Measurements from ENCODE around the gene SMYD3.

SMYD3 gene

GRCh38 chr1:246275036-246275435 is 232.0 kb downstream of the SMYD3 start:
- no peak for DNase-seq (ENCODE audit: low read depth in 2 of 2)

- no peak for DNase-seq (ENCODE audit: low read depth in 2 of 2)
Observed at GRCh38 chr1:246274186-246274585, 232.9 kb downstream of the SMYD3 start.

- DNase-seq (ENCODE audit: low read depth in 2 of 2), result no peak
Observed at GRCh38 chr1:246271516-246271915, 235.6 kb downstream of the SMYD3 start.

GRCh38 chr1:246270236-246270635 is 236.8 kb downstream of the SMYD3 start:
- no peak for DNase-seq (ENCODE audit: low read depth in 2 of 2)

GRCh38 chr1:246269466-246269865 is 237.6 kb downstream of the SMYD3 start:
- DNase-seq (ENCODE audit: low read depth in 2 of 2), result no peak

- no peak for DNase-seq (ENCODE audit: low read depth in 2 of 2)
Observed at GRCh38 chr1:246267896-246268295, 239.2 kb downstream of the SMYD3 start.

GRCh38 chr1:246267426-246267825 is 239.7 kb downstream of the SMYD3 start:
- no peak for DNase-seq (ENCODE audit: low read depth in 2 of 2)

- no peak for DNase-seq (ENCODE audit: low read depth in 2 of 2)
Observed at GRCh38 chr1:246265481-246265880, 241.6 kb downstream of the SMYD3 start.

- no peak for DNase-seq (ENCODE audit: low read depth in 2 of 2)
Observed at GRCh38 chr1:246262281-246262680, 244.8 kb downstream of the SMYD3 start.

- DNase-seq (ENCODE audit: low read depth in 2 of 2), result no peak
Observed at GRCh38 chr1:246261639-246262038, 245.4 kb downstream of the SMYD3 start.

- DNase-seq (ENCODE audit: low read depth in 2 of 2), result no peak
Observed at GRCh38 chr1:246258250-246258649, 248.8 kb downstream of the SMYD3 start.

- DNase-seq (ENCODE audit: low read depth in 2 of 2), result no peak
Observed at GRCh38 chr1:246255773-246256172, 251.3 kb downstream of the SMYD3 start.

GRCh38 chr1:246254854-246255253 is 252.2 kb downstream of the SMYD3 start:
- no peak for DNase-seq (ENCODE audit: low read depth in 2 of 2)

GRCh38 chr1:246246430-246246829 is 260.6 kb downstream of the SMYD3 start:
- no peak for DNase-seq (ENCODE audit: low read depth in 2 of 2)

GRCh38 chr1:246245541-246245940 is 261.5 kb downstream of the SMYD3 start:
- DNase-seq (ENCODE audit: low read depth in 2 of 2), result no peak

GRCh38 chr1:246232126-246232525 is 275.0 kb downstream of the SMYD3 start:
- no peak for DNase-seq (ENCODE audit: low read depth in 2 of 2)

GRCh38 chr1:246226041-246226440 is 281.0 kb downstream of the SMYD3 start:
- DNase-seq (ENCODE audit: low read depth in 2 of 2), result no peak

- no peak for DNase-seq (ENCODE audit: low read depth in 2 of 2)
Observed at GRCh38 chr1:246221485-246222255, 285.4 kb downstream of the SMYD3 start.

GRCh38 chr1:246220495-246221065 is 286.5 kb downstream of the SMYD3 start:
- no peak for DNase-seq (ENCODE audit: low read depth in 2 of 2)

- no peak for DNase-seq (ENCODE audit: low read depth in 2 of 2)
Observed at GRCh38 chr1:246219508-246220030, 287.5 kb downstream of the SMYD3 start.

- no peak for DNase-seq (ENCODE audit: low read depth in 2 of 2)
Observed at GRCh38 chr1:246218686-246219085, 288.4 kb downstream of the SMYD3 start.

- no peak for DNase-seq (ENCODE audit: low read depth in 2 of 2)
Observed at GRCh38 chr1:246216906-246217305, 290.2 kb downstream of the SMYD3 start.

- DNase-seq (ENCODE audit: low read depth in 2 of 2), result no peak
Observed at GRCh38 chr1:246215510-246215903, 291.6 kb downstream of the SMYD3 start.

All from stimulated activated CD4-positive, alpha-beta T cell treated with anti-CD3 and anti-CD28 coated beads, Interleukin-4, amount 100 ng/mL, for 48 hours (primary cell).